A549 (cell line): ENCODE data around the gene SPINT1. TPM values are rescaled to one million over a fixed set of nuclear protein-coding genes. Genes with fewer than 3 reads are reported as not detected.
A peak's percentile ranks its signal among the peaks of the same experiment; 100 is the strongest.

Experiments
- ATAC-seq, 2 experiments: fragments of 200-7000 bp in 1 of 2; fragments of >200 bp in 1 of 2; cut with Nextera tagmentation in 1 of 2; cut with Tn5 transposase in 1 of 2; 3 replicates each; pipeline versions ENCODE4 v1.8.0 to v1.9.1; 2018 to 2020; ENCODE audit warnings: mild to moderate bottlenecking in 1 of 2, moderate library complexity in 1 of 2
- CTCF ChIA-PET: fragments of 300-600 bp; sonication (Branson Sonifier 250); formaldehyde crosslinking; extraction: SDS; loops from one replicate; lab custom pipeline; 2021; ENCODE audit warnings: antibody characterized with exemption, inconsistent platforms; lab: Yijun Ruan, JAX
- POLR2A ChIA-PET: fragments of 350-600 bp; formaldehyde crosslinking; extraction: SDS; loops from one replicate; lab custom pipeline; 2021; ENCODE audit warnings: antibody characterized with exemption, inconsistent platforms; lab: Yijun Ruan, JAX
- DNase-seq, 2 experiments: peaks; one replicate each; pipeline versions ENCODE4 v3.0.0 to v3.0.0-alpha.2; 2011 to 2016; ENCODE audit warnings: low read depth in 1 of 2, low spot score in 1 of 2
- FAIRE-seq: peaks from 2 replicates; lab custom pipeline; 2011; peaks lifted over from hg19 to GRCh38; lab: Jason Lieb, UNC
- H3K27ac ChIP-seq, 2 experiments: fragments of >200 bp; sonication (Bioruptor Twin); formaldehyde crosslinking; 3 replicates each; pipeline ENCODE4 v1.5.1; 2016 to 2017
- H3K4me1 ChIP-seq: fragments of >200 bp; sonication (Bioruptor Twin); formaldehyde crosslinking; 3 replicates; pipeline ENCODE4 v1.6.1; 2016
- H3K4me2 ChIP-seq: fragments of >200 bp; sonication (Bioruptor Twin); formaldehyde crosslinking; 3 replicates; pipeline ENCODE4 v1.6.1; 2016
- H3K4me3 ChIP-seq: fragments of >200 bp; sonication (Bioruptor Twin); formaldehyde crosslinking; 3 replicates; pipeline ENCODE4 v1.5.1; 2016
- H3K9me3 ChIP-seq: fragments of >200 bp; sonication (Bioruptor Twin); formaldehyde crosslinking; 3 replicates; pipeline ENCODE4 v1.6.1; 2016
- BHLHE40 ChIP-seq: IDR thresholded peaks from 2 replicates; pipeline ENCODE4 v1.6.1; 2012; ENCODE audit warnings: low read depth, low read length, inconsistent platforms
- CBX2 ChIP-seq: fragments of 200-600 bp; sonication (generic); IDR thresholded peaks from 2 replicates; pipeline ENCODE4 v1.6.1; 2016; ENCODE audit warnings: low read depth, mild to moderate bottlenecking, borderline replicate concordance
- CBX8 ChIP-seq: fragments of 200-600 bp; sonication (generic); IDR thresholded peaks from 2 replicates; pipeline ENCODE4 v1.6.1; 2016
- EHF ChIP-seq: fragments of 250-450 bp; sonication (Bioruptor Pico); IDR thresholded peaks from 2 replicates; pipeline ENCODE4 v1.5.0; 2020; ENCODE audit warnings: mild to moderate bottlenecking
- EHMT2 ChIP-seq: fragments of 200-600 bp; sonication (generic); IDR thresholded peaks from 2 replicates; pipeline ENCODE4 v1.6.1; 2016; ENCODE audit warnings: antibody characterized with exemption, low read depth, mild to moderate bottlenecking, moderate library complexity
- ESRRA ChIP-seq: fragments of 150-350 bp; IDR thresholded peaks from 2 replicates; pipeline ENCODE4 v1.6.1; 2014; ENCODE audit warnings: mild to moderate bottlenecking, low read length, borderline replicate concordance
- FOXS1 ChIP-seq: fragments of 250-450 bp; sonication (Bioruptor Pico); IDR thresholded peaks from 2 replicates; pipeline ENCODE4 v1.5.0; 2020; ENCODE audit warnings: mild to moderate bottlenecking, moderate library complexity
- GATA3 ChIP-seq: IDR thresholded peaks from 2 replicates; pipeline ENCODE4 v1.6.1; 2012; ENCODE audit warnings: borderline replicate concordance
- HES2 ChIP-seq: fragments of >200 bp; sonication (Bioruptor Twin); formaldehyde crosslinking; IDR thresholded peaks from 2 replicates; pipeline ENCODE4 v1.6.1; 2016
- HEYL ChIP-seq: fragments of 250-450 bp; sonication (Bioruptor Pico); IDR thresholded peaks from 2 replicates; pipeline ENCODE4 v1.8.0; 2021; ENCODE audit warnings: mild to moderate bottlenecking, moderate library complexity
- HOXB13 ChIP-seq: fragments of 250-450 bp; sonication (Bioruptor Pico); IDR thresholded peaks from 2 replicates; pipeline ENCODE4 v1.5.0; 2020; ENCODE audit warnings: low read depth, mild to moderate bottlenecking, moderate library complexity
- HOXB5 ChIP-seq: fragments of 250-450 bp; sonication (Bioruptor Pico); IDR thresholded peaks from 2 replicates; pipeline ENCODE4 v1.5.0; 2020; ENCODE audit warnings: mild to moderate bottlenecking, moderate library complexity
- KDM1A ChIP-seq: fragments of 200-600 bp; sonication (generic); IDR thresholded peaks from 2 replicates; pipeline ENCODE4 v1.6.1; 2016; ENCODE audit warnings: low read depth, mild to moderate bottlenecking
- MAFK ChIP-seq: fragments of 450-650 bp; IDR thresholded peaks from 2 replicates; pipeline ENCODE4 v1.6.1; 2014; ENCODE audit not compliant: partially characterized antibody
- MAX ChIP-seq: IDR thresholded peaks from 2 replicates; pipeline ENCODE4 v1.6.1; 2012
- MAZ ChIP-seq: fragments of 150-350 bp; IDR thresholded peaks from 2 replicates; pipeline ENCODE4 v1.6.1; 2014; ENCODE audit warnings: antibody characterized with exemption, low read depth, low read length, borderline replicate concordance
- MYC ChIP-seq: IDR thresholded peaks from 2 replicates; pipeline ENCODE4 v1.6.1; 2012; ENCODE audit warnings: mild to moderate bottlenecking, inconsistent platforms, low read length, improper control_type of control experiment, borderline replicate concordance
- NPAS2 ChIP-seq: fragments of 250-450 bp; sonication (Bioruptor Pico); IDR thresholded peaks from 2 replicates; pipeline ENCODE4 v1.8.0; 2022; ENCODE audit warnings: mild to moderate bottlenecking, moderate library complexity, borderline replicate concordance
- PHF8 ChIP-seq: fragments of 200-600 bp; sonication (generic); IDR thresholded peaks from 2 replicates; pipeline ENCODE4 v1.6.1; 2016; ENCODE audit warnings: low read depth, mild to moderate bottlenecking, antibody characterized with exemption, moderate library complexity, borderline replicate concordance
- RAD21 ChIP-seq, 2 experiments: fragments of >200 bp in 1 of 2; sonication (Bioruptor Twin) in 1 of 2; formaldehyde crosslinking in 1 of 2; IDR thresholded peaks in 1 of 2; conservative IDR thresholded peaks in 1 of 2; 2 replicates in 1 of 2; 3 replicates in 1 of 2; pipeline ENCODE4 v1.6.1; 2012 to 2018; ENCODE audit warnings: inconsistent platforms in 1 of 2
- RFX5 ChIP-seq: fragments of 450-650 bp; IDR thresholded peaks from 2 replicates; pipeline ENCODE4 v1.7.1; 2014; ENCODE audit warnings: antibody characterized with exemption, mild to moderate bottlenecking, moderate library complexity
- USF2 ChIP-seq: fragments of 450-650 bp; IDR thresholded peaks from 2 replicates; pipeline ENCODE4 v1.6.1; 2014; ENCODE audit warnings: antibody characterized with exemption
- WGBS: methylation state at CpG from one replicate; pipeline ENCODE4 v1.1.6; 2017; ENCODE audit errors: missing lambda C conversion rate; 5-methylcytosine and 5-hydroxymethylcytosine counted together
- polyA plus RNA-seq, 4 experiments: library from polyadenylated mRNA; depleted of rRNA in 3 of 4; stranded (reverse); fragments of >200 nt; fragmentation: RNase III in 1 of 4; extraction: RNeasy Plus Mini Kit Qiagen cat#74134 plus additional on column Dnase treatment in 1 of 4; gene quantifications; 2 replicates in 3 of 4; 3 replicates in 1 of 4; pipeline ENCODE4 v1.2.3, GENCODE V29; 2011 to 2017

Gene SPINT1
- polyA plus RNA-seq, 2 of the 4 experiments (the other 2 are of a cell fraction) = 0.79 to 0.80 TPM

- no peak for TF ChIP-seq HOXB13 (CRISPR knock-in tag)
- TF ChIP-seq HES2 = no peak
- no peak for TF ChIP-seq CBX8
- no peak for TF ChIP-seq CBX2
Observed at GRCh38 chr15:40845511-40846284, 1.9 kb downstream of the SPINT1 start (continued).

GRCh38 chr15:40846841-40847222 lies 3.0 kb downstream of the SPINT1 start:
- peak in 1 of 2 experiments; percentile 21; a peak in 3 of 6 replicates for ATAC-seq
- H3K4me1 ChIP-seq = peaks cover 23% of the 10 kb centered on the region
- POLR2A ChIA-PET = no interaction called here
- H3K4me2 ChIP-seq = peak overlapping the region; percentile 29
- TF ChIP-seq NPAS2 = no peak
- TF ChIP-seq PHF8 = no peak
- no peak for TF ChIP-seq EHF (CRISPR knock-in tag)
- TF ChIP-seq FOXS1 = no peak
- no peak for TF ChIP-seq HOXB5 (CRISPR knock-in tag)
- no peak for TF ChIP-seq HEYL (CRISPR knock-in tag)
- TF ChIP-seq CBX8 = no peak
- no peak for TF ChIP-seq CBX2
- no peak for TF ChIP-seq MAFK
- TF ChIP-seq, all 56 proteins: peak for 0
- Histone ChIP-seq H3K27ac (peak overlapping the region; percentile 8 to 58; a peak in 4 of 6 replicates), H3K9me3 (no peaks in the 10 kb centered on the region), H3K4me3 (no peak overlapping the region)
- FAIRE-seq (no peak), DNase-seq (no peak)
- CTCF ChIA-PET = interaction anchor here (0.5 to 8.2 kb wide), 7 partner anchors 9 to 100 kb away, joined by 3 to 82 read pairs (median 3); partner anchors contain the start of gene PPP1R14D

- no peak overlapping the region for H3K4me3 ChIP-seq
- H3K9me3 ChIP-seq = no peaks in the 10 kb centered on the region
- ATAC-seq (peak; percentile 78 to 91; a peak in 5 of 6 replicates), DNase-seq (peak; percentile 38 to 64), FAIRE-seq (no peak)
- 71% methylated on average over 6 of the region's 7 CpGs for WGBS
- peaks cover 23% of the 10 kb centered on the region for H3K4me1 ChIP-seq
- H3K27ac ChIP-seq = peak overlapping the region; percentile 8 to 58; a peak in 4 of 6 replicates
- TF ChIP-seq HES2 (no peak), MAX (no peak), MYC (no peak), KDM1A (no peak), USF2 (no peak), ESRRA (no peak), HOXB13 (CRISPR knock-in tag) (no peak), RFX5 (no peak), BHLHE40 (no peak), GATA3 (no peak), RAD21 (conservative IDR thresholded peaks at IDR 0.05 in 1 of 2, IDR thresholded peaks at IDR 0.05 in 1 of 2) (no peak), MAZ (no peak), EHMT2 (no peak)
- TF ChIP-seq, all 56 proteins: peak for 0
- ChIA-PET POLR2A (no interaction called here), CTCF (interaction anchor here (0.5 to 8.2 kb wide), 7 partner anchors 9 to 101 kb away, joined by 3 to 82 read pairs (median 3); partner anchors contain the start of gene PPP1R14D)
- H3K4me2 ChIP-seq = peak overlapping the region; percentile 29
Observed at GRCh38 chr15:40847223-40847961, 3.5 kb downstream of the SPINT1 start.
